GM19023 (cell line): Measurements from ENCODE around the gene BNC1.

Source experiments
- ATAC-seq: cut with Tn5 transposase; IDR thresholded peaks from one replicate; pipeline ENCODE4 v1.9.1; 2021; ENCODE audit warnings: mild to moderate bottlenecking, moderate library complexity; ENCODE audit not compliant: unreplicated experiment

BNC1 gene, protein sequence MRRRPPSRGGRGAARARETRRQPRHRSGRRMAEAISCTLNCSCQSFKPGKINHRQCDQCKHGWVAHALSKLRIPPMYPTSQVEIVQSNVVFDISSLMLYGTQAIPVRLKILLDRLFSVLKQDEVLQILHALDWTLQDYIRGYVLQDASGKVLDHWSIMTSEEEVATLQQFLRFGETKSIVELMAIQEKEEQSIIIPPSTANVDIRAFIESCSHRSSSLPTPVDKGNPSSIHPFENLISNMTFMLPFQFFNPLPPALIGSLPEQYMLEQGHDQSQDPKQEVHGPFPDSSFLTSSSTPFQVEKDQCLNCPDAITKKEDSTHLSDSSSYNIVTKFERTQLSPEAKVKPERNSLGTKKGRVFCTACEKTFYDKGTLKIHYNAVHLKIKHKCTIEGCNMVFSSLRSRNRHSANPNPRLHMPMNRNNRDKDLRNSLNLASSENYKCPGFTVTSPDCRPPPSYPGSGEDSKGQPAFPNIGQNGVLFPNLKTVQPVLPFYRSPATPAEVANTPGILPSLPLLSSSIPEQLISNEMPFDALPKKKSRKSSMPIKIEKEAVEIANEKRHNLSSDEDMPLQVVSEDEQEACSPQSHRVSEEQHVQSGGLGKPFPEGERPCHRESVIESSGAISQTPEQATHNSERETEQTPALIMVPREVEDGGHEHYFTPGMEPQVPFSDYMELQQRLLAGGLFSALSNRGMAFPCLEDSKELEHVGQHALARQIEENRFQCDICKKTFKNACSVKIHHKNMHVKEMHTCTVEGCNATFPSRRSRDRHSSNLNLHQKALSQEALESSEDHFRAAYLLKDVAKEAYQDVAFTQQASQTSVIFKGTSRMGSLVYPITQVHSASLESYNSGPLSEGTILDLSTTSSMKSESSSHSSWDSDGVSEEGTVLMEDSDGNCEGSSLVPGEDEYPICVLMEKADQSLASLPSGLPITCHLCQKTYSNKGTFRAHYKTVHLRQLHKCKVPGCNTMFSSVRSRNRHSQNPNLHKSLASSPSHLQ

DNA sequence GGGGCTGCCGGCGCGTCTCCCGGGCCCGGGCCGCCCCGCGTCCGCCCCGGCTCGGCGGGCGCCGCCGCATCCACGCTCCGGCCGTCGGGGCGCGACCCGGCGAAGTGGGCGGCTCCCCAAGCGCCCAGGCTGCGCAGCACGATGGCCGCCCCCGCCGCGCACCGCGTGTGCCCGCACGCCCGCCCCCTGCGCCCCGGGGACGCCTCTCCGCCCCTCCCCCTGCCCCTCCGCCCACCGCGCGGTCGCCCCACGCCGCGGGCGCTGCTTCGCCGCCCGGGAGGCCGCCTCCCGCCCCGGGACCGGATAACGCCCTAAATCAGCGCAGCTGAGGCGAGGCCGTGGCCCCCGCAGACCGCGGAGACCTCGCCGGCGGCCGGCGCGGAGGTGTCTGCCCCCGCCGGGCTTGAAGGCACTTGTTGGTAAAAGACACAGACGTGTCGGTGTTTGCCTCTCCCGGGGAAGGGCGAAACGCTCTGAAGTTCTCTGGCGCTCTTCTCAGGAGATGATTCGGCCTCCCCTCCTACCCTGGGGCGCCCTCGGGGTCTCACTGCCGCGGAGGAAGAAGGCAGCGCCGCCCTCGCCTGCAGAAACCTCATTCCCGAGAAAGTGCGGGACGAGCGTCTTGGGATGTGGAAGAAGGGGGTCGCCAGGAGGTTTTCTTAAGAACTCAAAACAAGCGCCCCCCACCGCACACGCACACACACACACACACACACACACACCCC, at the start of gene BNC1:
Gene BNC1, minus strand, starts transcription at position 106 of the 725 bp plus-strand sequence. Its CDS starts 36 bp downstream, at position 70.
- no peak for ATAC-seq

GRCh38 chr15:83327041-83327440, 42.6 kb upstream of the BNC1 start:
- ATAC-seq, result no peak

- no peak for ATAC-seq
These were observed 40.3 kb upstream of the BNC1 start for GRCh38 chr15:83324799-83325198.

DNA sequence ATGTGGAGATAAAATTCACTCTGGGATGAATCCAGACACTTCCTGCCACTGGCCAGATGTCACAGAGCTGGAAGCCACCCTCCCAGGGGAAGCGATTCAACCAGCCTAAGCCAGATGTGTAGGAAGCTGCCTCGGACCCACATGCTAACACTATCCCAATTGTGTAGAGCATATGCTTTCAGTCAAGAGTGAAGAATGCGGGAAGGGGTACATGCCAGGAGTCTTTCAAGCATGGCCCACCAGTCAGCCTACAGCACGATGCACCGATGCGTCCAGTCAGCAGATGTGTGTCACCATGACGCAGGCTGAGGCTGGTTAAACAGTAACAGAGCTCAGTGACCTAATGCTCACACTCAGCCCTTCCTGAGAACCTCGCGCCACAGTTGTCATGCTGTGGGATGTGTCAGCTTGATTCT, 38.8 kb upstream of the BNC1 start:
- ATAC-seq, result no peak

GRCh38 chr15:83322691-83323090, 38.2 kb upstream of the BNC1 start:
- ATAC-seq, result no peak

- ATAC-seq, result no peak
These were observed 37.6 kb upstream of the BNC1 start for GRCh38 chr15:83322061-83322460.

GRCh38 chr15:83320844-83321243, 36.4 kb upstream of the BNC1 start:
- no peak for ATAC-seq

GRCh38 chr15:83320404-83320803, 35.9 kb upstream of the BNC1 start:
- ATAC-seq, result no peak

DNA sequence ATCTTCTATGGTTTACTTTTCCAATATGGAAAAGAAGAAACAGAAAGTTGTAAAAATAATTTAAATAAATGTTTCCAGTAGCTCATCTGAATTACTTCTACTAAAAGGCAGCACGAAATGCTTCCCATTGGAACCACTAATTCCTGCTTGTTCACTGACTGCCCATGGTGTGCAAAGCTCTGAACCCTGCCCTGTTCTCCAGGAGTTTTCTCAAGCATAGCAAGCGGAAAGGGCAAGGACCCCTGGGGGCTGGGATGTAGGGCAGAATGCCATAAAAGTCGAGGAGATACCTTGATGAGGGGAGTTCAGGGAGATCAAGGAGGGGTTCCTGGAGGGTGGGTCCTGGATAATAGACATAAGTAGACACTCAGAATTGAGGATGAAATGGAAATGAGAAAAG, 35.3 kb upstream of the BNC1 start:
- no peak for ATAC-seq

DNA sequence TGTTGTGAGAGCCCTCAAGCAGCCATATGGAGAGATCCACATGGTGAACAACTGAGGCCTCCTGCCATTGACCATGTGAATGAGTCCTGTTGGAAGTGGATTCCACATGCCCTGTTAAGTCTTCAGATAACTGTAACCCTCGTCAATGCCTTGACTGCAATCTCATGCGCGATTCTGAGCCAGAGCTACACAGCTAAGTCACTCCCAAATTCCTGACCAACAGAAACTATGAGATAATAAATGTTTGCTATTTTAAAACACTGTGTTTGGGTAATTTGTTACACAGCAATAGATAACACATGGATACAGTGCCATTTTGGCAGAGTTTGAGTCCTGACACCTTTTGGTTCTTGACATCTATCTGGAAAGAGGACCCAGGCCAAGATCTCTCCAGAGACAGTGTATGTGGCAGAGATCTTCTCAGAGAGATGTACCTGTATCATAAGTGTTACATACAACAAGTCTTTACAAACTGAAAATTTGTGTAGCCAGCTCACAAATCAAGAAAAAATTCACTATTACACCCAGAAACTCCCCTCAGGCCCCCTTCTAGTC, 34.5 kb upstream of the BNC1 start:
- no peak for ATAC-seq

DNA sequence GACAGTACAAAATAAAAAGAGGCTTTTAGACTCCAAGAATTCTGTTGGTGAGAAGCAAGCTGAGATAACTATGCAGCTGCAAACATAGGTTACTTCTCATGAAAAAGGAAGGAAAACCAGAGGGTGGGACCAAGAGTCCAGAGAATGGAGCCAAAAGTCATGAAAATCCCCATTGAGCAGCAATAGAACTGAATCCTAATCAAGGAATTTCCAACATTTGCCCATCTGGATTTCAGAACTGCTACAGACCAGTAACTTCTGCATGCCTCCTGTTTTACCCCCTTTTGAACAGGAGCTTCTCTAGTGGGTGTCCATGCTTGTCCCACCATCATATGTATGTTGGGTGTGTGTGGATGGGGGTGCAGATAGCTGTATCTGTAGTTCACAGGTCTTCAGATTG, 33.6 kb upstream of the BNC1 start:
- no peak for ATAC-seq

DNA sequence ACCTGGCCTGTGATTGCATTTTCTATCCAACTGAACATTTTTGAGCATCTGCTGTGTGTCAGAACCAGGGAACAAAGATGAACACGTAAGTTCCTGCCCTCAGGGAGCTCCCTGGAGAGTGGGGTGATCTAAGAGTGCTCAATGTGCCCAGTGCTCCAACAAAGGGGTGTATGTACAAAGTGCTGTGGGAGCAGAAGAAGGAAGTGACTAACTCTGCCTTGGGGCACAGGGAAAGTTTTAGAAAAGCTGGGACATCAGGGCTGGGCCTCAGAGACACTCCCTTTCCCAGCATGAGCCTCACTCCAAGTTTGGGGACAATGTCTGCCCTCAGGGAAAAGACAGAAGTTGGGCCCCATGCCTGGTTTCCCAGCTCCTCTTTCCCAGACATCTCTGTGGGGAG, 27.6 kb upstream of the BNC1 start:
- ATAC-seq, result no peak

DNA sequence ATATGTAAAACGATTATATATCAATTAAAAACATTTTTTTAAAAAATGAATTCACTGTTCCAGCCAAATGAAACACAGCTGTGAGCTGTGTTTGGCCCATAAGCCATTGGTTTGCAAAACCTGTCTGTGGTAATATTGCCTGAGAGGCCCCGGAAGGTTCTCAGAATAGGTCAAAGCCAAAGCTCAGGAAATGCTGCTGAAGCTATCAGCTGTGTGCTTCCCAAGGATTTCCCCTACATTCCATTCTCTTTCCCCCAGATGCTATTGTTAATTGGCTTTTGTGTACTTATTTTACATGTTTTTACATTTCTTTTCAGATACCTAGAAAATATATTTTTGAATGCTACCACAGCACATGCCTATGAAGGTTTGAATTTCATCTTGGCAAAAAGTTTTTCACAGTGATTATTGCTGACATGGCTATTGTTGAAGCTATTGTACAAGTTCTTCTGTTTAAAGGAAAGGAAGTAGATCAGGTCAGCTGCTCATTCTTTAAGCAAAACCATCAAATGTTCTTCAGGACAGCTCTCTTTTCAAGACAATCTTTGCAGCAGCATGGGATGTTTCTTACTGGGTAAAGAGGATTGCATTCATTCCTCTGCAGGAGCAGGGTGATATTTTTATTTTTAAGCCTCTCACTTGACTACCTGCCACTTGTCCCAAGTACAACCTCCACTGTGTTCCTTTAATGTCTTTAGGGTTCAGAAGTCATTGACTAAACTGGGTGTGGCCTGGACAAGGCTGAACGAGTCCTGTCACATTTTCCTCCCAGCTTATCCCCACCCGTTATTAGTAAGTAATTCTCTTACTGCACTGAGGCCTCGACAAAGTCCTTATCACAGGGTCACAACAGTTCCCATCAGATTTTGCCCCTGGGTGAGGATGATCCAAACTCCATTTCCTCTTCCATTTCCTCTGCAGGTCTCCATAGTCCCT, 26.3 kb upstream of the BNC1 start:
- ATAC-seq, result no peak

DNA sequence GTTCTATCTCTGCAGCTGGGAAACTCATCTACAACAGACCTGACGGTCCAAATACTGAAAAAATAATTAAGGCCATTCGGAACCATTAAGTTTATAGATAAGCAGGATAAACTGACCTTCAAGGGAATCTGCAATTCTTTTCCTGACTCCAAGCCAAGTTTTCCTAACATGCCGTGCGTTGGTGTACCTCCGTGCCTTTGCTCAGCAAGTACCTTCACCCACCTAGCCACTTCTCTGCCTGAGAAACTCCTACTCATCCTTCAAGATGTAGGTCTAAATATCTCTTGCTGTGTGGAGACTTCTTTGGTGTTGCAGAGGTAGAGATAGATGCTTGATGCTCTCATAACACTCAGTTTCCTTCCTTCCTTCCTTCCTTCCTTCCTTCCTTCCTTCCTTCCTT, 24.2 kb upstream of the BNC1 start:
- ATAC-seq, result no peak

DNA sequence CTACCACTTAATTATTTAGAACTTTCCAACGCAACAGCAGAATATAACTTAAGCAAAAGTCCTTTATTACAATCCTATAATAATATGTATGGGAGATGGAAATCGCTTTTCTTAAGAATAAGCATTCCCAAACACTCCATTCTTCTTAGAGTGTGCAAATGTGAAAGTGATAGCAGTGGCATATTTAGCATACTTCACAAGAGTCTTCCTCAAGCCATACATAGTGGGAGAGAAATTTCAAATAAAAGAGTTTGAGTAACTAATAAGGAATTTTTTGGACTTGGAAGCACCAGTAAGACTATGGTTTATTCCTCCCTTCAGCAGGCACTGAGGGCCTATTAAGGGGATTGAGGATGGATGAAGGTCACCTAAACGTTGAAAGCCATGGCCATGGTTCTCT, 22.1 kb upstream of the BNC1 start:
- no peak for ATAC-seq

DNA sequence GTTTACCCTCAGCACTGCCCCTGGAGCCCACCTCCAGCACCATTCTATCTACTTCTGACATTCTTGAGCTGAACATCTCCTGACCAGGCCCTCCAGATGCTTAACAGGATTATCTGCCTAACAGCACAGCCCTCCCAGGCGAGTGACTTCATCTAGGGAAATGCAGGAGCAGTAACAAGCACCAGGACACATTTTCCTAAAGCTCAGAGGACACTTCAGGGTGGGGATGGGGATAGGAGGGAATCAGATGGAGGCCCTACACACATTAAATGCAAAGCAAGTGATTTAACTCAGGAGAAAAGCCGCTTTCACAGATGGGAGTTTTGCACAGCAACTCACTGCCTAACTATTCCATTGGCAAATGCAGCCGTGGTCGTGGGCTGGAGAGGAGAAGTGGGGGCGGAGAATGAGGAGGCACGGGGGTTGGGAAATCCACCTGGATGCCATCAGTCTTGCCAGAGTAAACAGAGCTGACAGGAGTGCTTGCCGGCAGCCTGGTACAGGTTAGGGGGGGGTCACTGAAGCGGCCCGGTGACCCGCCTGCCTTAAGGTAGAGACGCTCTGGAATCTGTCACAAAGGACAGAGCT, 21.3 kb upstream of the BNC1 start:
- no peak for ATAC-seq

GRCh38 chr15:83304861-83305703, 20.6 kb upstream of the BNC1 start:
- no peak for ATAC-seq

DNA sequence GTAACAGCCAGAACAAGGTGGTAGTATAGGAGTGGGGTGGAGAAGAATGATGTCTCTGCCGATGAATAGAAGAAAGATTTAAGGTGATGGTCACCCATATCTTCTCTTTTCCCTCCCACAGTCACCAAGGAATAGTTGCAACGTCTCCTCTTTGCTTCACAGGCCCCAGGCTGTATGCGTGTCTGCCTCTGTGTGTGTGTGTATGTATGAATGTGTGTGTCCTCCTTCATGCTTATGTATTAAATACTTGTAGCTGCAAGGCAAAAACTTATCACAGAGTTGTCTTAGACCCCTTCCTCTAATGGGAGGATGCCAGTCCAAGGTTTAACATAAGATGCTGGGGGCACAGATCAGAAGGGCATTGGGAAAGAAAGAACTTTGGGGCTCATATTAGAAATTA, 19.1 kb upstream of the BNC1 start:
- no peak for ATAC-seq
